B cell (primary cell): ENCODE results near the gene CCDC74B. TPM values are rescaled to one million over a fixed set of nuclear protein-coding genes. Genes with fewer than 3 reads are reported as not detected.

Experiments
- ATAC-seq: fragments of 200-7000 bp; cut with Tn5 transposase; one replicate; pipeline ENCODE4 v1.10.0; 2021; ENCODE audit warnings: low read depth, mild to moderate bottlenecking, moderate number of reproducible peaks, moderate library complexity
- CTCF ChIA-PET: fragments of 350-600 bp; sonication (Branson Sonifier 250); formaldehyde crosslinking; loops from one replicate; lab custom pipeline; 2021; ENCODE audit warnings: antibody characterized with exemption, inconsistent platforms; lab: Charles Lee
- POLR2A ChIA-PET: fragments of 350-600 bp; sonication (Branson Sonifier 250); formaldehyde crosslinking; loops from one replicate; lab custom pipeline; 2021; ENCODE audit warnings: antibody characterized with exemption; lab: Charles Lee
- DNase-seq: peaks from one replicate; pipeline ENCODE4 v3.0.0; 2013
- H2AFZ ChIP-seq: 2 replicates; pipeline ENCODE4 v1.6.1; 2012; ENCODE audit warnings: mild to moderate bottlenecking, low read depth, low read length; ENCODE audit not compliant: insufficient read depth, poor library complexity, severe bottlenecking
- H3K27ac ChIP-seq, 2 donors: 1 replicate in 1 of 2; 2 replicates in 1 of 2; pipeline ENCODE4 v1.5.1; 2012 to 2013; ENCODE audit warnings: low read length in 2 of 2, mild to moderate bottlenecking in 2 of 2, moderate library complexity in 1 of 2
- H3K27me3 ChIP-seq, 4 experiments: fragments of 200-600 bp in 1 of 4; sonication (generic) in 1 of 4; replicated peaks in 1 of 4; 1 replicate in 2 of 4; 2 replicates in 2 of 4; pipeline versions ENCODE4 v1.6.1 to v1.7.0; 2013 to 2016; ENCODE audit warnings: low read length in 3 of 4, mild to moderate bottlenecking in 2 of 4, mixed read lengths in 1 of 4, moderate library complexity in 1 of 4; ENCODE audit not compliant: insufficient read depth in 4 of 4, control insufficient read depth in 3 of 4; ENCODE audit errors: control extremely low read depth in 1 of 4
- H3K36me3 ChIP-seq, 2 experiments: replicated peaks in 1 of 2; 1 replicate in 1 of 2; 2 replicates in 1 of 2; pipeline versions ENCODE4 v1.6.1 to v1.7.1; 2013; ENCODE audit warnings: low read length in 1 of 2; ENCODE audit not compliant: insufficient read depth in 2 of 2, control insufficient read depth in 1 of 2; ENCODE audit errors: control extremely low read depth in 1 of 2, extremely low read depth in 1 of 2
- H3K4me1 ChIP-seq, 2 donors: fragments of 200-600 bp in 1 of 2; sonication (generic) in 1 of 2; 1 replicate in 1 of 2; 2 replicates in 1 of 2; pipeline versions ENCODE4 v1.5.1 to v1.6.1; 2013 to 2017; ENCODE audit warnings: low read length in 2 of 2; ENCODE audit not compliant: control insufficient read depth in 2 of 2, insufficient read depth in 2 of 2
- H3K4me2 ChIP-seq: replicated peaks from 2 replicates; pipeline ENCODE3; 2012; ENCODE audit warnings: mild to moderate bottlenecking, low read depth, low read length; ENCODE audit not compliant: poor library complexity, severe bottlenecking
- H3K4me3 ChIP-seq, 5 experiments: fragments of 200-600 bp in 1 of 5; sonication (generic) in 1 of 5; 1 replicate in 3 of 5; 2 replicates in 2 of 5; pipeline versions ENCODE4 v1.5.1 to v1.7.0; 2011 to 2016; ENCODE audit warnings: low read length in 4 of 5, mild to moderate bottlenecking in 4 of 5, low read depth in 2 of 5, control low read depth in 1 of 5, moderate library complexity in 1 of 5; ENCODE audit not compliant: insufficient read depth in 1 of 5; ENCODE audit errors: control extremely low read depth in 1 of 5, extremely low read depth in 1 of 5
- H3K79me2 ChIP-seq: fragments of 200-600 bp; sonication (generic); one replicate; pipeline ENCODE4 v1.6.0; 2016; ENCODE audit warnings: low read length; ENCODE audit not compliant: control insufficient read depth, insufficient read depth
- H3K9ac ChIP-seq: fragments of 200-600 bp; sonication (generic); 2 replicates; pipeline ENCODE4 v1.6.1; 2017; ENCODE audit warnings: mild to moderate bottlenecking, low read length, moderate library complexity
- H3K9me3 ChIP-seq, 3 donors: one replicate each; pipeline versions ENCODE4 v1.6.1 to v1.7.1; 2013; ENCODE audit warnings: low read length in 2 of 3; ENCODE audit not compliant: control insufficient read depth in 2 of 3, insufficient read depth in 1 of 3; ENCODE audit errors: control extremely low read depth in 1 of 3
- H4K20me1 ChIP-seq: 2 replicates; pipeline ENCODE4 v1.6.0; 2012; ENCODE audit warnings: mild to moderate bottlenecking, low read length; ENCODE audit not compliant: insufficient read depth, control insufficient read depth, poor library complexity, severe bottlenecking
- H3K27ac Mint-ChIP-seq: one replicate; pipeline ENCODE4 v1.8.0; 2021; ENCODE audit warnings: mixed read lengths
- H3K27me3 Mint-ChIP-seq: one replicate; pipeline ENCODE4 v1.8.0; 2021; ENCODE audit warnings: mixed read lengths
- H3K4me1 Mint-ChIP-seq: one replicate; pipeline ENCODE4 v1.8.0; 2021; ENCODE audit warnings: mixed read lengths
- H3K4me3 Mint-ChIP-seq: one replicate; pipeline ENCODE4 v1.8.0; 2021; ENCODE audit warnings: mixed read lengths
- H3K9me3 Mint-ChIP-seq: one replicate; pipeline ENCODE4 v1.8.0; 2022; ENCODE audit warnings: mixed read lengths; ENCODE audit not compliant: insufficient read depth
- CTCF ChIP-seq: fragments of 200-600 bp; IDR thresholded peaks from one replicate; pipeline ENCODE4 v1.8.0; 2022; ENCODE audit warnings: antibody characterized with exemption, mild to moderate bottlenecking
- EZH2 ChIP-seq: IDR thresholded peaks from 2 replicates; pipeline ENCODE4 v1.6.1; 2012; ENCODE audit warnings: borderline replicate concordance, low read depth, mild to moderate bottlenecking, moderate library complexity, low read length; ENCODE audit not compliant: insufficient read depth, poor library complexity, severe bottlenecking
- WGBS: methylation state at CpG from one replicate; pipeline ENCODE4 v1.1.5; 2013; ENCODE audit warnings: missing lambda C conversion rate; ENCODE audit not compliant: insufficient coverage; 5-methylcytosine and 5-hydroxymethylcytosine counted together
- intact Hi-C: fragments of 100-400 bp; cut with micrococcal nuclease; formaldehyde crosslinking; loops from one replicate; pipeline ENCODE4 v1.10.0; 2022
- polyA plus RNA-seq: library from polyadenylated mRNA; depleted of rRNA; stranded (reverse); fragments of >200 nt; gene quantifications from 2 replicates; pipeline ENCODE4 v1.2.3, GENCODE V29; 2012
- total RNA-seq, 2 donors: library from RNA; stranded (reverse); fragments of 120-200 nt in 1 of 2; gene quantifications; 1 replicate in 1 of 2; 2 replicates in 1 of 2; pipeline versions ENCODE4 v1.2.3 to v1.2.4, GENCODE V29; 2013 to 2022

CCDC74B gene
- total and polyA plus RNA-seq, 2 donors (not counting 1 experiment from before 2014, with no cell fraction given) = 1.1 to 1.4 TPM

- WGBS = 93% methylated on average over 4 of the region's 4 CpGs
- Histone ChIP-seq H3K4me1 (peaks cover 7 to 12% of the 10 kb centered on the region in 2 donors), H3K4me3 (no peak overlapping the region), H3K27me3 (no peaks in the 10 kb centered on the region), H3K79me2 (peaks cover 25% of the 10 kb centered on the region), H3K9me3 (no peaks in the 10 kb centered on the region), H3K9ac (no peak overlapping the region), H3K4me2 (no peak overlapping the region), H4K20me1 (no peaks in the 10 kb centered on the region), H3K27ac (no peak overlapping the region), H3K36me3 (no peaks in the 10 kb centered on the region), H2AFZ (no peak overlapping the region)
- H3K9me3 Mint-ChIP-seq = no peaks in the 10 kb centered on the region
- H3K4me3 Mint-ChIP-seq = no peak overlapping the region
- no peak overlapping the region for H3K27ac Mint-ChIP-seq
- H3K4me1 Mint-ChIP-seq = peaks cover 15% of the 10 kb centered on the region
- TF ChIP-seq EZH2 = no peak
- TF ChIP-seq CTCF = no peak
- ChIA-PET POLR2A (interaction anchor here (0.6 kb wide), 1 partner anchor 9 kb away, joined by 3 read pairs; no protein-coding TSS in a partner anchor), CTCF (no interaction called here)
- intact Hi-C loops = loop anchor here (10.0 kb wide), 1 partner anchor 1871 kb away; the partner anchor contains the start of gene HS6ST1
- H3K27me3 Mint-ChIP-seq = no peaks in the 10 kb centered on the region
- DNase-seq (no peak), ATAC-seq (no peak)
Observed at GRCh38 chr2:130185896-130186295, 41.0 kb upstream of the CCDC74B start.

GRCh38 chr2:130185436-130185835 lies 40.5 kb upstream of the CCDC74B start:
- Histone ChIP-seq H3K79me2 (peaks cover 30% of the 10 kb centered on the region), H3K36me3 (no peaks in the 10 kb centered on the region), H2AFZ (no peak overlapping the region), H3K27me3 (no peaks in the 10 kb centered on the region), H3K9ac (no peak overlapping the region), H3K4me1 (peaks cover 12 to 17% of the 10 kb centered on the region in 2 donors), H3K27ac (no peak overlapping the region), H3K9me3 (no peaks in the 10 kb centered on the region), H3K4me2 (no peak overlapping the region), H3K4me3 (no peak overlapping the region), H4K20me1 (no peaks in the 10 kb centered on the region)
- POLR2A ChIA-PET = interaction anchor here (0.6 kb wide), 1 partner anchor 10 kb away, joined by 3 read pairs; no protein-coding TSS in a partner anchor
- intact Hi-C loops = loop anchor here (10.0 kb wide), 1 partner anchor 1871 kb away; the partner anchor contains the start of gene HS6ST1
- DNase-seq (no peak), ATAC-seq (no peak)
- Mint-ChIP-seq H3K4me1 (peaks cover 18% of the 10 kb centered on the region), H3K9me3 (no peaks in the 10 kb centered on the region), H3K4me3 (no peak overlapping the region), H3K27me3 (no peaks in the 10 kb centered on the region), H3K27ac (no peak overlapping the region)
- TF ChIP-seq EZH2 (no peak), CTCF (no peak)
- 97% methylated on average over 2 of the region's 10 CpGs for WGBS
- CTCF ChIA-PET = no interaction called here
